ENCODE data around the gene TTC7B.

TTC7B gene

GRCh38 chr14:90613453-90613852 is 202.8 kb downstream of the TTC7B start:
- DNase-seq = no peak

GRCh38 chr14:90612801-90613200 is 203.4 kb downstream of the TTC7B start:
- DNase-seq = no peak

- no peak for DNase-seq
Observed at GRCh38 chr14:90611936-90612335, 204.3 kb downstream of the TTC7B start.

GRCh38 chr14:90611501-90611900 is 204.7 kb downstream of the TTC7B start:
- no peak for DNase-seq

- DNase-seq = no peak
Observed at GRCh38 chr14:90610346-90611040, 205.7 kb downstream of the TTC7B start.

GRCh38 chr14:90609376-90609775 is 206.9 kb downstream of the TTC7B start:
- DNase-seq = no peak

GRCh38 chr14:90608929-90609341 is 207.3 kb downstream of the TTC7B start:
- no peak for DNase-seq

GRCh38 chr14:90608281-90608680 is 207.9 kb downstream of the TTC7B start:
- DNase-seq = no peak

GRCh38 chr14:90607141-90607540 is 209.1 kb downstream of the TTC7B start:
- no peak for DNase-seq

- no peak for DNase-seq
Observed at GRCh38 chr14:90606434-90606833, 209.8 kb downstream of the TTC7B start.

GRCh38 chr14:90605430-90605829 is 210.8 kb downstream of the TTC7B start:
- no peak for DNase-seq

- DNase-seq = no peak
Observed at GRCh38 chr14:90604356-90604755, 211.9 kb downstream of the TTC7B start.

- no peak for DNase-seq
Observed at GRCh38 chr14:90603841-90604240, 212.4 kb downstream of the TTC7B start.

- no peak for DNase-seq
Observed at GRCh38 chr14:90603336-90603735, 212.9 kb downstream of the TTC7B start.

- no peak for DNase-seq
Observed at GRCh38 chr14:90602088-90602687, 214.0 kb downstream of the TTC7B start.

- no peak for DNase-seq
Observed at GRCh38 chr14:90601563-90601962, 214.7 kb downstream of the TTC7B start.

- DNase-seq = no peak
Observed at GRCh38 chr14:90600619-90601018, 215.6 kb downstream of the TTC7B start.

- DNase-seq = no peak
Observed at GRCh38 chr14:90599748-90600507, 216.3 kb downstream of the TTC7B start.

- DNase-seq = no peak
Observed at GRCh38 chr14:90599339-90599738, 216.9 kb downstream of the TTC7B start.

GRCh38 chr14:90597961-90598360 is 218.3 kb downstream of the TTC7B start:
- DNase-seq = no peak

- no peak for DNase-seq
Observed at GRCh38 chr14:90596733-90597132, 219.5 kb downstream of the TTC7B start.

GRCh38 chr14:90593254-90594040 is 222.8 kb downstream of the TTC7B start:
- DNase-seq = no peak

- no peak for DNase-seq
Observed at GRCh38 chr14:90592655-90593054, 223.6 kb downstream of the TTC7B start.

Measured in GOT3 (cell line).